Measurements from ENCODE around the gene HOXA3. TPM values are rescaled to one million over a fixed set of nuclear protein-coding genes. Genes with fewer than 3 reads are reported as not detected.
A peak's percentile ranks its signal among the peaks of the same experiment; 100 is the strongest.

HOXA3 gene
- total RNA-seq, 1 donor from 2014 or later: not detected

- no peak overlapping the region for H3K27ac Mint-ChIP-seq (ENCODE audit: unreplicated experiment)
These were observed 47.9 kb downstream of the HOXA3 start for GRCh38 chr7:27104341-27105058.

GRCh38 chr7:27103489-27104226 lies 48.7 kb downstream of the HOXA3 start:
- H3K36me3 Mint-ChIP-seq (ENCODE audit: unreplicated experiment): peaks cover 4% of the 10 kb centered on the region
- peaks cover 43% of the 10 kb centered on the region for H3K9me3 Mint-ChIP-seq (ENCODE audit: unreplicated experiment)
- peaks cover 67% of the 10 kb centered on the region for H3K27me3 Mint-ChIP-seq (ENCODE audit: unreplicated experiment)
- no peak overlapping the region for H3K27ac Mint-ChIP-seq (ENCODE audit: unreplicated experiment)
- H3K4me3 Mint-ChIP-seq (ENCODE audit: unreplicated experiment): peak overlapping the region; percentile 18
- TF ChIP-seq, protein P1, sequence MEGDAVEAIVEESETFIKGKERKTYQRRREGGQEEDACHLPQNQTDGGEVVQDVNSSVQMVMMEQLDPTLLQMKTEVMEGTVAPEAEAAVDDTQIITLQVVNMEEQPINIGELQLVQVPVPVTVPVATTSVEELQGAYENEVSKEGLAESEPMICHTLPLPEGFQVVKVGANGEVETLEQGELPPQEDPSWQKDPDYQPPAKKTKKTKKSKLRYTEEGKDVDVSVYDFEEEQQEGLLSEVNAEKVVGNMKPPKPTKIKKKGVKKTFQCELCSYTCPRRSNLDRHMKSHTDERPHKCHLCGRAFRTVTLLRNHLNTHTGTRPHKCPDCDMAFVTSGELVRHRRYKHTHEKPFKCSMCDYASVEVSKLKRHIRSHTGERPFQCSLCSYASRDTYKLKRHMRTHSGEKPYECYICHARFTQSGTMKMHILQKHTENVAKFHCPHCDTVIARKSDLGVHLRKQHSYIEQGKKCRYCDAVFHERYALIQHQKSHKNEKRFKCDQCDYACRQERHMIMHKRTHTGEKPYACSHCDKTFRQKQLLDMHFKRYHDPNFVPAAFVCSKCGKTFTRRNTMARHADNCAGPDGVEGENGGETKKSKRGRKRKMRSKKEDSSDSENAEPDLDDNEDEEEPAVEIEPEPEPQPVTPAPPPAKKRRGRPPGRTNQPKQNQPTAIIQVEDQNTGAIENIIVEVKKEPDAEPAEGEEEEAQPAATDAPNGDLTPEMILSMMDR (IDR thresholded peaks at IDR 0.05; ENCODE audit: partially characterized antibody, unreplicated experiment): no peak
- DNase-seq: no peak
- peaks cover 14% of the 10 kb centered on the region for H3K4me1 Mint-ChIP-seq (ENCODE audit: low read depth, unreplicated experiment)

More at GRCh38 chr7:27104341-27105058, 47.9 kb downstream of the HOXA3 start:
- peaks cover 2% of the 10 kb centered on the region for H3K36me3 Mint-ChIP-seq (ENCODE audit: unreplicated experiment)
- peaks cover 8% of the 10 kb centered on the region for H3K4me1 Mint-ChIP-seq (ENCODE audit: low read depth, unreplicated experiment)
- peaks cover 40% of the 10 kb centered on the region for H3K9me3 Mint-ChIP-seq (ENCODE audit: unreplicated experiment)
- peaks cover 65% of the 10 kb centered on the region for H3K27me3 Mint-ChIP-seq (ENCODE audit: unreplicated experiment)
- no peak for DNase-seq
- no peak overlapping the region for H3K4me3 Mint-ChIP-seq (ENCODE audit: unreplicated experiment)
- TF ChIP-seq, protein P1 (IDR thresholded peaks at IDR 0.05; ENCODE audit: partially characterized antibody, unreplicated experiment): no peak

GRCh38 chr7:27102581-27103442 lies 49.6 kb downstream of the HOXA3 start, which contains the start of gene HOXA2:
Gene HOXA2, minus strand, starts transcription at chr7:27102683. Its CDS starts 183 bp downstream, at chr7:27102500.
- H3K36me3 Mint-ChIP-seq (ENCODE audit: unreplicated experiment): peaks cover 4% of the 10 kb centered on the region
- peak within 1 kb of the TSS; percentile 49 for H3K27ac Mint-ChIP-seq (ENCODE audit: unreplicated experiment)
- DNase-seq: no peak
- H3K4me1 Mint-ChIP-seq (ENCODE audit: low read depth, unreplicated experiment): peaks cover 13% of the 10 kb centered on the region
- TF ChIP-seq, protein P1 (IDR thresholded peaks at IDR 0.05; ENCODE audit: partially characterized antibody, unreplicated experiment): no peak
- peaks cover 44% of the 10 kb centered on the region for H3K9me3 Mint-ChIP-seq (ENCODE audit: unreplicated experiment)
- peak within 1 kb of the TSS; percentile 27 for H3K4me3 Mint-ChIP-seq (ENCODE audit: unreplicated experiment)
- H3K27me3 Mint-ChIP-seq (ENCODE audit: unreplicated experiment): peaks cover 70% of the 10 kb centered on the region

DNA sequence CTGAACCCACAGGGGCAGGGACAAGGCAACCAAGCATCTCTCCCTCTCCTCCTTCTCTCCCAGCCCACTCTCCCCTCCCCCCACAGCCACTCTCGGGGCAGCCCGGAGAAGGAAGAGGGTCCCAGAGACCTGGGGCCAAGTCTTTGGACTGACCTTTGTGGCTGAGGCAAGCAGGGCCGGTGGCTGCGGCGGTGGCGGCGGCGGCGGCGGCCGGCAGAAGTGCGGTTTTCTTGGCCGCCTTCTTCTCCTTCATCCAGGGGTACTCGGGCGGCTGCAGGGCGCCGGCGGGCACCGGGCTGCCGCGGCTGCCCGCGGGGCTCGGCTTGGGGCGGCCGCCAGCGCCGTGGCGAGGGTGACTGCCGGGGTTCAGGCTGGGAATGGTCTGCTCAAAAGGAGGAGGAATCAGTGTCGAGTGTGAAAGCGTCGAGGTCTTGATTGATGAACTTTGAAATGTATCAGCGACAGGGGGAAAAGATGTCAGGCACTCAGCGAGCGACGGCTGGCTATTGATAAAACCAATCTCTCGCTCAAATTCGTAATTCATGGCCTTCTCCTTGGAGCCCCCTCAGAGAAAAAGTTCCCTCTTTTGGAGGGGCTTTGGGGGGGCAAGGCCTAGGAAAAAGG lies 50.3 kb downstream of the HOXA3 start:
- Mint-ChIP-seq H3K9me3 (ENCODE audit: unreplicated experiment) (peaks cover 39% of the 10 kb centered on the region), H3K36me3 (ENCODE audit: unreplicated experiment) (peaks cover 4% of the 10 kb centered on the region), H3K4me1 (ENCODE audit: low read depth, unreplicated experiment) (peaks cover 14% of the 10 kb centered on the region), H3K27me3 (ENCODE audit: unreplicated experiment) (peaks cover 71% of the 10 kb centered on the region), H3K27ac (ENCODE audit: unreplicated experiment) (peak overlapping the region; percentile 49), H3K4me3 (ENCODE audit: unreplicated experiment) (no peak overlapping the region)
- TF ChIP-seq, protein P1 (IDR thresholded peaks at IDR 0.05; ENCODE audit: partially characterized antibody, unreplicated experiment): no peak
- no peak for DNase-seq
